ENCODE measurements around the gene ZPBP.
"Not testable (repeated sequence)": the region's sequence is repeated elsewhere in the genome, so short reads cannot be mapped to it uniquely, and the experiment has no call there.

Gene ZPBP

GRCh38 chr7:50062951-50063350, 30.1 kb downstream of the ZPBP start:
- DNase-seq (ENCODE audit: extremely low read depth, low read depth): no peak
- H3K4me3 ChIP-seq (replicated peaks; ENCODE audit: low read depth, low read length): no peak overlapping the region
- no peak for TF ChIP-seq CTCF (IDR thresholded peaks at IDR 0.05; ENCODE audit: low read depth, low read length, missing control alignments)

- TF ChIP-seq CTCF (IDR thresholded peaks at IDR 0.05; ENCODE audit: low read depth, low read length, missing control alignments): no peak
- no peak for DNase-seq (ENCODE audit: extremely low read depth, low read depth)
- no peak overlapping the region for H3K4me3 ChIP-seq (replicated peaks; ENCODE audit: low read depth, low read length)
Measured at GRCh38 chr7:50056131-50056530, 36.9 kb downstream of the ZPBP start.

- no peak for DNase-seq (ENCODE audit: extremely low read depth, low read depth)
- TF ChIP-seq CTCF (IDR thresholded peaks at IDR 0.05; ENCODE audit: low read depth, low read length, missing control alignments): no peak
- H3K4me3 ChIP-seq (replicated peaks; ENCODE audit: low read depth, low read length): no peak overlapping the region
Measured at GRCh38 chr7:50047716-50048115, 45.3 kb downstream of the ZPBP start.

- not testable (repeated sequence) for H3K4me3 ChIP-seq (replicated peaks; ENCODE audit: low read depth, low read length); DNase-seq (ENCODE audit: extremely low read depth, low read depth)
Measured at GRCh38 chr7:50041165-50041564, 51.9 kb downstream of the ZPBP start.

- DNase-seq (ENCODE audit: extremely low read depth, low read depth): no peak
- no peak overlapping the region for H3K4me3 ChIP-seq (replicated peaks; ENCODE audit: low read depth, low read length)
- no peak for TF ChIP-seq CTCF (IDR thresholded peaks at IDR 0.05; ENCODE audit: low read depth, low read length, missing control alignments)
Measured at GRCh38 chr7:50037086-50037485, 56.0 kb downstream of the ZPBP start.

- no peak overlapping the region for H3K4me3 ChIP-seq (replicated peaks; ENCODE audit: low read depth, low read length)
- DNase-seq (ENCODE audit: extremely low read depth, low read depth): no peak
- no peak for TF ChIP-seq CTCF (IDR thresholded peaks at IDR 0.05; ENCODE audit: low read depth, low read length, missing control alignments)
Measured at GRCh38 chr7:50022991-50023390, 70.1 kb downstream of the ZPBP start.

GRCh38 chr7:50022451-50022850, 70.6 kb downstream of the ZPBP start:
- H3K4me3 ChIP-seq (replicated peaks; ENCODE audit: low read depth, low read length): no peak overlapping the region
- no peak for TF ChIP-seq CTCF (IDR thresholded peaks at IDR 0.05; ENCODE audit: low read depth, low read length, missing control alignments)
- no peak for DNase-seq (ENCODE audit: extremely low read depth, low read depth)
